Activated CD8-positive, alpha-beta memory T cell treated with anti-CD3 and anti-CD28 coated beads, Interleukin-2, amount 50 U/mL, for 4 hours (primary cell): Measurements from ENCODE around the gene AUTS2.

ENCODE experiments used
- DNase-seq: peaks from one replicate; pipeline ENCODE4 v3.0.0-alpha.2; 2020

Gene AUTS2

DNA sequence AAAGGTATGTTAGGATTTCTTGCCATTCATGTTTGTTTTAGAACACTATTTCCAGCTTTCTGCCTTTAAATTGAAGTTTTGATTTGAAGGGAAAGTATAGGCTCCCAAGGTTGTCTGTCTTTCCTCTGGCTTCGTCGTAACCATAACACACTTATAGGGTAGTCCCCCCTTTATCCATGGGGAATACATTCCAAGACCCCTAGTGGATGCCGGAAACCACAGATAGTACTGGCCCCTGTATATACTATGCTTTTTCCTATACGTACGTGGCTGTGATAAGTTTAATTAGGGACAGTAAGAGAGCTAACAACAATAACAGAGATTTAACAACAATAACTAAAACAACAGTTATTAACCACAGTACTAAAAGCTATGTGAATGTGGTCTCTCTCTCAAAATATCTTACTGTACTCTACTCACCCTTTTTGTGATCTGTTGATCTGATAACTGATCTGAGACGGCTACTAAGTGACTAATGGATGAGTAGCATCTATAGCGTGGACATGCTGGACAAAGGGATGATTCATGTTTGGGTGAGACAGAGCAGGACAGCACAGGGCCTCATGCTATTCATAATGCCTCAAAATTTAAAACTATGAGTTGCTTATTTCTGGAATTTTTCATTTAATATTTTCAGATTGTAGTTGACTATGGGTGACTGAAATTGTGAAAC is 273.1 kb downstream of the AUTS2 start:
- no peak for DNase-seq

GRCh38 chr7:69871886-69872569 is 273.8 kb downstream of the AUTS2 start:
- DNase-seq, result no peak

GRCh38 chr7:69873512-69873911 is 275.2 kb downstream of the AUTS2 start:
- no peak for DNase-seq

DNA sequence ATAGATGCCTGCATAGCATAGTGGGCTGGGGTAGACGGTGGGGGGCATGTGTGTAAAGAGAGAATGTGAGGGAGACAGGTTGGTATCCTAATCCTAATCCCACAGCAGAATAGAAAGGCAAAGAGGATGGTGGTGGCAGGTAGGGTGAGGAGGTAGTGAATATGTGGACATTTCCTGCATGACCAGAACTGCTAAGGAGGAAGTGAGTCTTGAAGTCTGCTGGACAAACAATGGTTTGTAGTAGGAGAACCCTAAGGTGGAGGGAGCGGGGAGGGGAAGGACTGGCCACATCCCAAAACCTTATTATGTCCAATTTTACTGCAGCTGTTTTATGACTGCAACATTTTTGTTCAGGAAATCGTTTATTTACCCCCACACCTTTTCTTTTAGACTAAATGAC is 279.7 kb downstream of the AUTS2 start:
- DNase-seq, result no peak

DNA sequence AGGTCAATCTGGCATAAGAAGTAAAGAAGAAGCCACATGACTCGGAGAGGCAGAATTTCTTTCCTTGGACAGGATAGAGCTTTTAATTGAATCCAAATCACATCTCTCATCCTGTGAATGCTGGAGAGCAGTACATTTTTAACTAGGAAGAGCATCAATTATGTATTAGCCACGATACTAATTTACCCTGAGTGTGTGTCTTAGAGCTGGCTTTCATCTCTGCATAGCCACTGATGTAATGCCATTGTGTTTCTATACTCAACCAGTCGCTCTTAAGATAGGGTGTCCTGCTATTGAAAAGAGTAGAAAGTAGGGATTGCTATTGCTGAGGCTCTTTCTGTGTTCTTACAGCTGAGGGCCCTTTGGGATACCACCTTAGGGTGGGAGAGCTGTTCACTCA is 280.3 kb downstream of the AUTS2 start:
- DNase-seq, result no peak

DNA sequence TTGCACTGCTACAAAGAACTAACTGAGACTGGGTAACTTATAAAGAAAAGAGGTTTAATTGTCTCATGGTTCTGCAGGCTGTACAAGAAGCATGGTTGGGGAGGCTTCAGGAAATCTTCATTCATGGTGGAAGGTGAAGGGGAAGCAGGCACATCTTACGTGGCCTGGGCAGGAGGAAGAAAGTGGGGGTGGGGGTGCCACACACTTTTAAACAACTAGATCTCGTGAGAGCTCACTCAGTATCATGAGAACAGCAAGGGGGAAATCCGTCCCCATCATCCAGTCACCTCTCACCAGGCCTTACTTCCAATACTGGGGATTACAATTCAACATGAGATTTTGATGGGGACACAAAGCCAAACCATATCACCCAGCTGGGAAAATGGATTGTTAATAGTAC is 281.7 kb downstream of the AUTS2 start:
- DNase-seq, result no peak

- DNase-seq, result no peak
Measured at GRCh38 chr7:69880840-69881239, 282.6 kb downstream of the AUTS2 start.

DNA sequence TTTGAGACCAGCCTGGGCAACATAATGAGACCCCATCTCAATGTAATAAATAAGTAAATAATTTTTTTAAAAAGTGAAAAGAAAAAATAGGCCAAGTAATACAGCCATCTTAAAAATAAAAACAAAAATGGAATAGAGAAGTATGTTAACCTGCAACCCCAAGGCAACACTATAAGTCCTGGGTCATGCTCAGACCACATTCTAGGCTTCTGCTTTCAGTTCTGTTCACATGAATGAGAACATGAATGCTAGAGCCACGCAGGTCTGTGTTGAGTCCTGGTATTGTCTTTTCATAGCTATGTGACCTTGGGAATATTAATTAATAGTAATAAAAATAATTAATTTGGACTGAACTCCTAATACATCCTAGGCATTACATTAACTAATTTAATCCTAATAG is 284.0 kb downstream of the AUTS2 start:
- DNase-seq, result no peak

- no peak for DNase-seq
Measured at GRCh38 chr7:69883399-69883891, 285.2 kb downstream of the AUTS2 start.

DNA sequence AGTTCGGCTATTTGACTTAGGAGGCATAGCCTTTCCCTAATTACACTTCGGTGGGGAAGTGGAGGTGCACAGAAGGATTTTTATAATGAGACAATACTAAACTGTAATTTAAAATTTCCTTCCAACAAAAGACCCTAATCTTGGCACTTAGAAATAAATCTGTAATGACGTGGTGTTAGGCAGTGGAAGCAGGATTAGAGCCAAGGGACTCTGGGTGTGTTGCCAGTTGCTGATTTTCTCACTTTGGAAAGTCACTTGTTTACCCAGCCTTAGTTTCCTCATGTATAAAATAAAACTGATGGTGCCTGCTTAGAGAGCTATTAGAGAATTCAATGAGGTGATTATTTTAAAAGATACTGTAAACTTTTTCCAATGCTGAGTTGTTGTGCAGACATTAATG is 287.2 kb downstream of the AUTS2 start:
- DNase-seq, result no peak

GRCh38 chr7:69889338-69889975 is 291.2 kb downstream of the AUTS2 start:
- no peak for DNase-seq

DNA sequence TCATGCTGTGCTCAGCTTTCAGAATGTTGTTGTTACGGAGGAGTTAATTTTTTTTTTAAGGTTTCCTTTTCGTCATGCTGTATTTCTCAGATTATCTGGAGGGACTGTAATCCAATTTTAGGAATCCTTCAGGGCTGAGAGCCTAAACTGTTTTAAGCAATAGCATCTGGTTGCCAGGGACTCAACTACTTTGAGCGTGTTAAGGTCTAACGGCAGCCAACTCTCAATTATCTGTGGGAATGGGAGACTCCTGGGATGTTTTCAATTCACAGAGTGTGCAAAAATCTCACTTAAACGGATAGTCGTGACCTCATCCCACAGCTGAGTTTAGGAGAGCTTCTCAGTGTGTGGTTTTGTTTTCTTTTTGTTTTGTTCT is 291.7 kb downstream of the AUTS2 start:
- no peak for DNase-seq

- DNase-seq, result no peak
Measured at GRCh38 chr7:69892790-69893189, 294.5 kb downstream of the AUTS2 start.

DNA sequence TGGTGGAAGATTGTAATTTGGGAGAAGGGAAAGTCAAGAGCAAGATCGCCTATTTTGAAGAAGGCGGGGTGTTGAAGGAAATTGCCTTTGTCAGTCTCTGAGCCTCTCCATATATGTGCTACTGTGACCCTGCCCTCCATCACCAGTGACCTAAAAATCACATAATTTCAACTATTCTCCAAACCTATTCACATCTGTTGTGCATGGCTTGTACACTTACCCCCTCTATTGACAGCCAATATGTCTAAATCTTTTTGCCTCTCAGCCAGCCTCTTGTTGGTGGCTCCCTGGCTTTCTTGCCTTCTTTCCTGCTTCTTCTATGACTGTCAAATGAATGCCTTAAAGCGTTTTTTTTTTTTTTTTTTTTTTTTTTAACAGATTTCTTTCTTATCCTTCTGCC is 295.6 kb downstream of the AUTS2 start:
- no peak for DNase-seq

- no peak for DNase-seq
Measured at GRCh38 chr7:69895446-69895845, 297.2 kb downstream of the AUTS2 start.

DNA sequence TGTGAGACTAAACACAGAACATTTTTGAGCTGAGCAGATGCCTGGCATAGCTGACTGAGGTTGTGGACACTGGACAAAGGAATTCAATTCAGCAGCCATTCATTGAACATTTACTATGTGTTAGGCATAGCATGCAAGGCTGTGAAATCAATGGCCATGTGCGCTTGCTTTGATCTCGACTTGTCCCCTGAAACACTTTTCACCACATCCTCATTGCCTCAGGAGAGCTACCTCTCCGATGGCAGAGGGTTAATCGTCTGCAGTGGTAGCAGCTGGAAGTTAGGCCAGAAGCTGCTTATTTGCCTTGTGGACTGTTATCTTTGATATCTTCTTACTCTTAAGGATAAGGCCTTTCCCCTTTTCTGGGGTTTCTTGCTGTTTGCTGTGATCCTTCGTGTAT is 297.8 kb downstream of the AUTS2 start:
- no peak for DNase-seq

GRCh38 chr7:69898189-69898588 is 299.9 kb downstream of the AUTS2 start:
- no peak for DNase-seq

GRCh38 chr7:69903410-69903809 is 305.1 kb downstream of the AUTS2 start:
- no peak for DNase-seq

GRCh38 chr7:69906283-69906995 is 308.2 kb downstream of the AUTS2 start:
- DNase-seq, result no peak

DNA sequence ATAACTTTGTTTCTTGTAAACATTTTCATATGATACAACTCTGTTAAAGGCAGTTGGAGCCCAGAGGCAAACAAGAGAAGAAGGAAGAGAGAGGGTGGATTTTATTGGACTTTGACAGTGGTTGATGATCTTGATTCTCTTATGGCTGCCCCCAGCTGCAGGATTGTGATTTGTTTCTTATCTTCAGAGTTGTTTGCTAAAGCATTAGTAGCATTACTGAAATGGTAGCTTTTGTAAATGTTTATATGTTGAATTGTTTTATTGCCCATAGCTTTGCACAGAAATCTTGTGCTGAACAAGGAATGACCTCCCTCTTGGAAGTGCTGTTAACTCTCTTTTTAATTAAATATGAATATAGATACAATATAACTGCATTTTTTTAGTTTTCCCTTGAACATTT is 309.4 kb downstream of the AUTS2 start:
- DNase-seq, result no peak

GRCh38 chr7:69908454-69908853 is 310.2 kb downstream of the AUTS2 start:
- no peak for DNase-seq

- no peak for DNase-seq
Measured at GRCh38 chr7:69910150-69910549, 311.9 kb downstream of the AUTS2 start.

DNA sequence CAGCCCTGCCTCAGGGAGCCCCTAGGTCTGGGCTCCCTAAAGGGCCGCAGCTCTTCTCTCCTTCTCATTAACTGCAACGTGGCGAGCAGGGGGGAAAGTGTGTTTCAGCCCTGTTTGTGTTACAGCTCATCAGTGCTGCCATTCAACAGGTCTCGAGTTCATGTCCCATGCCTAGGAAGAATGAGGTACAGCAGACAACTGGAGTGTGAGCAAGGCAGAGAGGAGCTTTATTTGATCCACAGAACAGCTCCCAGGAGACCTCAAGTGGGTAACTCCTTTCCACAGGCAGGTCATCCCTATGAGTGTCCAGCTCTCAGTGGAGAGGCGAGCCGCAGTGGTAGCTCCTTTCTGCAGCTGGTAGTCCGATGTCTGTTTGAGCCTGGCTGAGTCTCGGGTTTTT is 313.1 kb downstream of the AUTS2 start:
- DNase-seq, result no peak

GRCh38 chr7:69912141-69912540 is 313.9 kb downstream of the AUTS2 start:
- DNase-seq, result no peak
